ENCODE measurements around the gene KIAA0825.

GRCh38 chr5:94125107-94125506 is 493.3 kb downstream of the KIAA0825 start:
- TF ChIP-seq EZH2 (IDR thresholded peaks at IDR 0.05; ENCODE audit: insufficient read depth, poor library complexity, severe bottlenecking): no peak
- TF ChIP-seq EZH2phosphoT487 (IDR thresholded peaks at IDR 0.05; ENCODE audit: insufficient read depth, low read depth): no peak
